Spleen (tissue), 7 donors: ENCODE results near the gene SMARCD2.

Source experiments
- CTCF ChIP-seq, 11 experiments: fragments of 200-600 bp in 7 of 11; fragments of 450-650 bp in 4 of 11; sonication (generic) in 4 of 11; IDR thresholded peaks in 8 of 11; conservative IDR thresholded peaks in 3 of 11; 1 replicate in 7 of 11; 2 replicates in 4 of 11; pipeline versions ENCODE4 v1.4.0 to v1.8.0; 2016 to 2021; ENCODE audit warnings: antibody characterized with exemption in 11 of 11, inconsistent platforms in 4 of 11, mild to moderate bottlenecking in 1 of 11
- POLR2A ChIP-seq, 3 donors: fragments of 450-650 bp; IDR thresholded peaks; one replicate each; pipeline ENCODE4 v1.5.1; 2017; ENCODE audit warnings: antibody characterized with exemption in 3 of 3, mild to moderate bottlenecking in 1 of 3
- POLR2AphosphoS5 ChIP-seq, 3 donors: sonication (generic); formaldehyde crosslinking; IDR thresholded peaks; one replicate each; pipeline ENCODE4 v1.5.1; 2017; ENCODE audit warnings: antibody characterized with exemption in 3 of 3
- donor health status: DM: no; HTN: no; CAD: no; lungs with moderate emphysema.
- donor health status: DM: no; HTN: no; CAD: no.
- donor health status: DM: no; HTN: no; CAD: no.

GRCh38 chr17:63828936-63829335 lies 13.5 kb downstream of the SMARCD2 start:
- TF ChIP-seq CTCF (IDR thresholded peaks at IDR 0.05 in 8 of 11, conservative IDR thresholded peaks at IDR 0.05 in 3 of 11) (no peak), POLR2A (IDR thresholded peaks at IDR 0.05) (no peak), POLR2AphosphoS5 (IDR thresholded peaks at IDR 0.05) (no peak)
